ENCODE measurements around the gene IRF2.

Gene IRF2

DNA sequence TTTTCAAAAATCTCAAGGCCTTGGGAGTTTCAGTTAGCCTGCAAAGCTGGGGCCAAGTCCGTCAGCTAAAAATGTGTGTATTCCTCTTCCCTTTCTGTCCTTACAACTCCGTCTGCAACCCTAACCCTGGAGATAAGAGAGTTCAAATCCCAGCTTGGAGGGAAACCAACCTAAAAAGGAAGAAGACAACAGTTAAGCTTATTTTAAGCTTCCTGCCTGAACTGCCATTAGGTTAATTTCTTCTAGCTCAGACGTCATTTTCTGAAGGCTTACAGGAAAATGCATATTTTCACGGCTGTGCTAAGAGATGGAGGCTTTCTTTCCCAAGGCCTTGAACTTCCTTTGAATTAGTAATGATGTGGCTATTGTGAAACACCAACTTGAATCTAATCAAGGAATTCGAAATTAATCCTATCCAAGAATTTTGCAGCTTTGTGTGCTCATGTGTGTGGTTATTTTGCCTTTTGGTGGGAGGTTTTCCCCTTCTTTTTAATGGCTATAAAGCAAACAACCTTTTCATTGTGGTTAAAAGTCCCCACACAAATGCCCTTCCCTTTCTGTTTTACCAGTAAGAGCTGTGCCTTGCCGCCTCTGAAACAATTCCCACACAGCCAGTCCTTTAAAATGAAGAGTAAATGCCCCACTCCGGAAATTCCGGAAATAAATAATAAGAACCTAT lies 103.5 kb downstream of the IRF2 start:
- no peak overlapping the region for H3K9ac ChIP-seq
- H3K4me2 ChIP-seq = no peak overlapping the region
- TF ChIP-seq, protein P1, sequence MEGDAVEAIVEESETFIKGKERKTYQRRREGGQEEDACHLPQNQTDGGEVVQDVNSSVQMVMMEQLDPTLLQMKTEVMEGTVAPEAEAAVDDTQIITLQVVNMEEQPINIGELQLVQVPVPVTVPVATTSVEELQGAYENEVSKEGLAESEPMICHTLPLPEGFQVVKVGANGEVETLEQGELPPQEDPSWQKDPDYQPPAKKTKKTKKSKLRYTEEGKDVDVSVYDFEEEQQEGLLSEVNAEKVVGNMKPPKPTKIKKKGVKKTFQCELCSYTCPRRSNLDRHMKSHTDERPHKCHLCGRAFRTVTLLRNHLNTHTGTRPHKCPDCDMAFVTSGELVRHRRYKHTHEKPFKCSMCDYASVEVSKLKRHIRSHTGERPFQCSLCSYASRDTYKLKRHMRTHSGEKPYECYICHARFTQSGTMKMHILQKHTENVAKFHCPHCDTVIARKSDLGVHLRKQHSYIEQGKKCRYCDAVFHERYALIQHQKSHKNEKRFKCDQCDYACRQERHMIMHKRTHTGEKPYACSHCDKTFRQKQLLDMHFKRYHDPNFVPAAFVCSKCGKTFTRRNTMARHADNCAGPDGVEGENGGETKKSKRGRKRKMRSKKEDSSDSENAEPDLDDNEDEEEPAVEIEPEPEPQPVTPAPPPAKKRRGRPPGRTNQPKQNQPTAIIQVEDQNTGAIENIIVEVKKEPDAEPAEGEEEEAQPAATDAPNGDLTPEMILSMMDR (conservative IDR thresholded peaks at IDR 0.05; ENCODE audit: low read depth, low read length) = no peak
- no peak overlapping the region for H3K4me3 ChIP-seq (IDR thresholded peaks at IDR 0.05; ENCODE audit: insufficient read depth, low read depth, low read length)
- H3K4me1 ChIP-seq (ENCODE audit: low read depth, poor library complexity, severe bottlenecking) = peaks cover 48% of the 10 kb centered on the region
- H3K27ac ChIP-seq = no peak overlapping the region
- no peaks in the 10 kb centered on the region for H3K27me3 ChIP-seq (ENCODE audit: insufficient read depth, low read depth)
- H2AFZ ChIP-seq (ENCODE audit: low read depth) = no peak overlapping the region
- H3K79me2 ChIP-seq (ENCODE audit: insufficient read depth, low read depth) = no peaks in the 10 kb centered on the region
- H3K36me3 ChIP-seq (ENCODE audit: insufficient read depth) = no peaks in the 10 kb centered on the region; the same call in 1 of the 2 replicates
- H4K20me1 ChIP-seq (ENCODE audit: insufficient read depth) = no peaks in the 10 kb centered on the region

DNA sequence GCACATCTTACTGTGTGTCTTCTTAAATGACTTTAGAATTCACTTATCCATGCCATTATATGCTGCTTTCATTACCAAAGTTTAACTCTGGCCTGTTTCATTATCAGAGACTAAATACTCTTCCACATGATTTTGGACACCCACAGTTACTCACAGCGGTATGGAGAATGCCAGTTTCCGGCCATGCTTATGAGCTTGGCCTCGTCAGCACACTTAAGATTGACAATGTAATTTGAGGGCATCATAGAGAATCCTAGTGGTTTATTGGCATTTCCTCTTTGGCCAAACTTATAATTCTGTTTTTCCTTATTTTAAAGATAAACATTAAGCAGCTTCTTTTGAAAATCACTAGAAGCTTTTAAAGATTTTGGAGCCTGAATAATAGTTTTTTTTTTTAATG lies 104.5 kb downstream of the IRF2 start:
- H3K9ac ChIP-seq = no peak overlapping the region
- no peaks in the 10 kb centered on the region for H3K79me2 ChIP-seq (ENCODE audit: insufficient read depth, low read depth)
- no peak overlapping the region for H3K4me2 ChIP-seq
- H3K4me3 ChIP-seq (IDR thresholded peaks at IDR 0.05; ENCODE audit: insufficient read depth, low read depth, low read length) = no peak overlapping the region
- no peaks in the 10 kb centered on the region; the same call in 1 of the 2 replicates for H3K36me3 ChIP-seq (ENCODE audit: insufficient read depth)
- TF ChIP-seq, protein P1 (conservative IDR thresholded peaks at IDR 0.05; ENCODE audit: low read depth, low read length) = no peak
- no peaks in the 10 kb centered on the region for H4K20me1 ChIP-seq (ENCODE audit: insufficient read depth)
- H3K27ac ChIP-seq = no peak overlapping the region
- no peaks in the 10 kb centered on the region for H3K27me3 ChIP-seq (ENCODE audit: insufficient read depth, low read depth)
- H2AFZ ChIP-seq (ENCODE audit: low read depth) = no peak overlapping the region
- H3K4me1 ChIP-seq (ENCODE audit: low read depth, poor library complexity, severe bottlenecking) = peaks cover 40% of the 10 kb centered on the region

DNA sequence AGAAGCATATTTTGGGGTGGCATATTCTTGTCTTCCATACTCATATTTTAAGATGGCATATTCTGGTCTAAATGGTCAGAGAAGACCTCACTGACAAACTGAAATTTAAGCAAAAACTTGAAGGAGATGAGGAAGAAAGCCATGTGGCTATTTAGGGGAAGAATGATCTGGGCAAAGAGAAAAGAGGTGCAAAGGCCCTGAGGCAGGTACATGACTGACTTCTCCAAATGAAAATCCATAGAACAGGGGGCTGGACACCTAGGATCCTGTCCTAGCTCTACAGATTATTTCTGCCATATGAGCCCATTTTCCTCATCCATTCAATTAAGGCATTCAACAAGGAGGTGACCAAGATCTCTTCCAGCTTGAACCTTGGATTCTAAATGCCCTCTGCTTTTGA lies 105.6 kb downstream of the IRF2 start:
- Histone ChIP-seq H3K4me1 (ENCODE audit: low read depth, poor library complexity, severe bottlenecking) (peaks cover 28% of the 10 kb centered on the region), H3K4me2 (no peak overlapping the region)

DNA sequence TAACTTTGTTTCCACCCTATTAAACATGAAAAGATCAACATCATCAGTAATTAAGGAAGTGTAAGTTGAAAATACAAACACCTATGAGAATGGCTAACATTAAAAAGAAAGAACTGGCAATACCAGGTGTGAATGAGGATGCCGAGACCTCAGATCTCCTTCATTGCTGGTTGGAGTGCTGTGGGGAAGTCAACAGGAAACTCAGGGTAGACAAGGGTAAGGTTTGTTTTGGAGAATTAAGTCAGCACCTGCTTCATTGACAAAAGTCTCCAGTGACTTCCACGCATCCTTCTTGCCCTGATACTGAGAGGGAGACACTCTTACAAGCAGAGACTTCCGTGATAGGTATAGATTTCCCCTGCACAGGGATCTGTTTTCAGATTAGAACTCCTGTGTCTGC lies 106.1 kb downstream of the IRF2 start:
- no peaks in the 10 kb centered on the region for H3K79me2 ChIP-seq (ENCODE audit: insufficient read depth, low read depth)
- H3K4me1 ChIP-seq (ENCODE audit: low read depth, poor library complexity, severe bottlenecking) = peaks cover 26% of the 10 kb centered on the region
- H3K27ac ChIP-seq = no peak overlapping the region
- no peak overlapping the region for H3K4me3 ChIP-seq (IDR thresholded peaks at IDR 0.05; ENCODE audit: insufficient read depth, low read depth, low read length)
- no peaks in the 10 kb centered on the region for H3K27me3 ChIP-seq (ENCODE audit: insufficient read depth, low read depth)
- H3K9ac ChIP-seq = no peak overlapping the region
- no peaks in the 10 kb centered on the region; the same call in 1 of the 2 replicates for H3K36me3 ChIP-seq (ENCODE audit: insufficient read depth)
- no peaks in the 10 kb centered on the region for H4K20me1 ChIP-seq (ENCODE audit: insufficient read depth)
- TF ChIP-seq, protein P1 (conservative IDR thresholded peaks at IDR 0.05; ENCODE audit: low read depth, low read length) = no peak
- H2AFZ ChIP-seq (ENCODE audit: low read depth) = no peak overlapping the region
- H3K4me2 ChIP-seq = no peak overlapping the region

More for the DNA sequence above, 105.6 kb downstream of the IRF2 start:
- no peaks in the 10 kb centered on the region for H4K20me1 ChIP-seq (ENCODE audit: insufficient read depth)
- TF ChIP-seq, protein P1 (conservative IDR thresholded peaks at IDR 0.05; ENCODE audit: low read depth, low read length) = no peak
- no peak overlapping the region for H3K4me3 ChIP-seq (IDR thresholded peaks at IDR 0.05; ENCODE audit: insufficient read depth, low read depth, low read length)
- no peak overlapping the region for H3K9ac ChIP-seq
- H3K79me2 ChIP-seq (ENCODE audit: insufficient read depth, low read depth) = no peaks in the 10 kb centered on the region
- H3K27ac ChIP-seq = no peak overlapping the region
- H2AFZ ChIP-seq (ENCODE audit: low read depth) = no peak overlapping the region
- H3K36me3 ChIP-seq (ENCODE audit: insufficient read depth) = no peaks in the 10 kb centered on the region; the same call in 1 of the 2 replicates
- H3K27me3 ChIP-seq (ENCODE audit: insufficient read depth, low read depth) = no peaks in the 10 kb centered on the region
